Caco-2 (cell line): ENCODE results near the gene PARP1. TPM values are rescaled to one million over a fixed set of nuclear protein-coding genes. Genes with fewer than 3 reads are reported as not detected.

Experiments used
- BruUV-seq: library from RNA; stranded (reverse); fragments of 400-500 nt; replicated peaks from 2 replicates; lab custom pipeline; 2021; lab: Mats Ljungman, UMichigan
- CTCF ChIA-PET: fragments of 300-600 bp; sonication (Branson Sonifier 250); formaldehyde crosslinking; loops from one replicate; lab custom pipeline; 2022; ENCODE audit warnings: antibody characterized with exemption; lab: Charles Lee
- POLR2A ChIA-PET: fragments of 300-600 bp; sonication (Branson Sonifier 250); formaldehyde crosslinking; loops from one replicate; lab custom pipeline; 2022; ENCODE audit warnings: antibody characterized with exemption; lab: Charles Lee
- DNase-seq, 2 experiments: peaks; one replicate each; pipeline versions ENCODE4 v3.0.0 to v3.0.0-alpha.2; 2020 to 2022
- H3K27me3 ChIP-seq: replicated peaks from 2 replicates; pipeline ENCODE4 v1.6.0; 2011; ENCODE audit warnings: low read length; ENCODE audit not compliant: control insufficient read depth, insufficient read depth
- H3K36me3 ChIP-seq: 2 replicates; pipeline ENCODE4 v1.5.1; 2011; ENCODE audit warnings: low read length; ENCODE audit not compliant: control insufficient read depth, insufficient read depth
- H3K4me1 ChIP-seq: fragments of 250-450 bp; sonication (Bioruptor Pico); 2 replicates; pipeline ENCODE4 v1.5.1; 2020; ENCODE audit warnings: mild to moderate bottlenecking
- H3K4me3 ChIP-seq: 2 replicates; pipeline ENCODE4 v1.5.1; 2011; ENCODE audit warnings: low read depth, mild to moderate bottlenecking, control low read depth, low read length
- H3K9me3 ChIP-seq: fragments of 250-450 bp; sonication (Bioruptor Pico); 2 replicates; pipeline ENCODE4 v1.5.1; 2020; ENCODE audit warnings: mild to moderate bottlenecking, moderate library complexity
- H3K27ac Mint-ChIP-seq: one replicate; pipeline ENCODE4 v1.8.0; 2022; ENCODE audit warnings: mixed read lengths; ENCODE audit not compliant: unreplicated experiment
- H3K27me3 Mint-ChIP-seq: one replicate; pipeline ENCODE4 v1.8.0; 2022; ENCODE audit warnings: mixed read lengths; ENCODE audit not compliant: insufficient read depth, unreplicated experiment
- H3K36me3 Mint-ChIP-seq: one replicate; pipeline ENCODE4 v1.8.0; 2022; ENCODE audit warnings: mild to moderate bottlenecking, mixed read lengths; ENCODE audit not compliant: insufficient read depth, unreplicated experiment
- H3K4me1 Mint-ChIP-seq: one replicate; pipeline ENCODE4 v1.8.0; 2022; ENCODE audit warnings: low read depth, mixed read lengths; ENCODE audit not compliant: unreplicated experiment
- H3K4me3 Mint-ChIP-seq: one replicate; pipeline ENCODE4 v1.8.0; 2022; ENCODE audit warnings: mild to moderate bottlenecking, moderate library complexity, mixed read lengths; ENCODE audit not compliant: unreplicated experiment
- H3K9me3 Mint-ChIP-seq: one replicate; pipeline ENCODE4 v1.8.0; 2022; ENCODE audit warnings: mixed read lengths; ENCODE audit not compliant: unreplicated experiment
- CTCF ChIP-seq, 2 experiments: fragments of 200-600 bp in 1 of 2; IDR thresholded peaks; 1 replicate in 1 of 2; 2 replicates in 1 of 2; pipeline versions ENCODE4 v1.5.1 to v1.8.0; 2011 to 2022; ENCODE audit warnings: antibody characterized with exemption in 1 of 2, control low read depth in 1 of 2, inconsistent platforms in 1 of 2, low read depth in 1 of 2, low read length in 1 of 2, mild to moderate bottlenecking in 1 of 2, moderate library complexity in 1 of 2; ENCODE audit not compliant: insufficient read depth in 1 of 2, severe bottlenecking in 1 of 2, unreplicated experiment in 1 of 2
- intact Hi-C: fragments of 100-400 bp; cut with micrococcal nuclease; formaldehyde crosslinking; loops from one replicate; pipeline ENCODE4 v1.10.0; 2022; ENCODE audit not compliant: unreplicated experiment
- total RNA-seq: library from RNA; stranded (reverse); gene quantifications from 2 replicates; pipeline ENCODE4 v1.2.3, GENCODE V29; 2022

Gene PARP1
- total RNA-seq, 1 experiment from 2014 or later = 136 TPM

- POLR2A ChIA-PET = no interaction called here
- H3K27ac Mint-ChIP-seq = no peak overlapping the region
These were observed 37.0 kb upstream of the PARP1 start for GRCh38 chr1:226444901-226445300.

GRCh38 chr1:226443439-226443838, 35.5 kb upstream of the PARP1 start:
- H3K9me3 ChIP-seq = no peaks in the 10 kb centered on the region
- no peak for TF ChIP-seq CTCF (IDR thresholded peaks at IDR 0.05; ENCODE audit: insufficient read depth in 1 of 2, low read depth in 1 of 2, low read length in 1 of 2, severe bottlenecking in 1 of 2, unreplicated experiment in 1 of 2)
- H3K4me1 Mint-ChIP-seq = no peaks in the 10 kb centered on the region
- H3K4me1 ChIP-seq = no peaks in the 10 kb centered on the region
- H3K27ac Mint-ChIP-seq = no peak overlapping the region
- H3K9me3 Mint-ChIP-seq = no peaks in the 10 kb centered on the region
- H3K4me3 Mint-ChIP-seq = no peak overlapping the region
- intact Hi-C loops = no loop called here
- no peaks in the 10 kb centered on the region for H3K36me3 Mint-ChIP-seq
- ChIA-PET CTCF (no interaction called here), POLR2A (no interaction called here)
- no TSS peak for BruUV-seq
- H3K36me3 ChIP-seq = no peaks in the 10 kb centered on the region
- peaks cover 13% of the 10 kb centered on the region for H3K27me3 Mint-ChIP-seq
- no peaks in the 10 kb centered on the region for H3K27me3 ChIP-seq
- H3K4me3 ChIP-seq = no peak overlapping the region
- DNase-seq = no peak

More at GRCh38 chr1:226444901-226445300, 37.0 kb upstream of the PARP1 start:
- CTCF ChIA-PET = interaction anchor here (1.0 to 1.1 kb wide), 2 partner anchors 20 to 37 kb away, joined by 3 read pairs; partner anchors contain the start of gene PARP1
- Mint-ChIP-seq H3K27me3 (peaks cover 8% of the 10 kb centered on the region), H3K36me3 (no peaks in the 10 kb centered on the region), H3K9me3 (no peaks in the 10 kb centered on the region), H3K4me3 (no peak overlapping the region), H3K4me1 (no peaks in the 10 kb centered on the region)
- no peaks in the 10 kb centered on the region for H3K9me3 ChIP-seq
- no peak overlapping the region for H3K4me3 ChIP-seq
- no peaks in the 10 kb centered on the region for H3K27me3 ChIP-seq
- BruUV-seq = no TSS peak
- intact Hi-C loops = no loop called here
- no peaks in the 10 kb centered on the region for H3K36me3 ChIP-seq
- no peaks in the 10 kb centered on the region for H3K4me1 ChIP-seq
- no peak for DNase-seq
- TF ChIP-seq CTCF (IDR thresholded peaks at IDR 0.05; ENCODE audit: insufficient read depth in 1 of 2, low read depth in 1 of 2, low read length in 1 of 2, severe bottlenecking in 1 of 2, unreplicated experiment in 1 of 2) = no peak

- DNase-seq = no peak
- Mint-ChIP-seq H3K27me3 (peaks cover 14% of the 10 kb centered on the region), H3K27ac (no peak overlapping the region), H3K9me3 (no peaks in the 10 kb centered on the region), H3K4me3 (no peak overlapping the region), H3K36me3 (no peaks in the 10 kb centered on the region), H3K4me1 (no peaks in the 10 kb centered on the region)
- POLR2A ChIA-PET = no interaction called here
- H3K4me3 ChIP-seq = no peak overlapping the region
- TF ChIP-seq CTCF (IDR thresholded peaks at IDR 0.05; ENCODE audit: insufficient read depth in 1 of 2, low read depth in 1 of 2, low read length in 1 of 2, severe bottlenecking in 1 of 2, unreplicated experiment in 1 of 2) = no peak
- CTCF ChIA-PET = no interaction called here
- intact Hi-C loops = no loop called here
- BruUV-seq = no TSS peak
- no peaks in the 10 kb centered on the region for H3K36me3 ChIP-seq
- H3K27me3 ChIP-seq = no peaks in the 10 kb centered on the region
- H3K9me3 ChIP-seq = no peaks in the 10 kb centered on the region
- H3K4me1 ChIP-seq = no peaks in the 10 kb centered on the region
These were observed 35.1 kb upstream of the PARP1 start for GRCh38 chr1:226443033-226443432.
